WTC11 (cell line): ENCODE results near the gene SLC37A1.

Experiments
- AR ChIP-seq: fragments of 250-450 bp; sonication (Bioruptor Pico); IDR thresholded peaks from 2 replicates; pipeline ENCODE4 v1.9.0; 2021; ENCODE audit warnings: mild to moderate bottlenecking
- ATF6 ChIP-seq: sonication (generic); formaldehyde crosslinking; IDR thresholded peaks from 2 replicates; pipeline ENCODE4 v1.8.1; 2023; ENCODE audit warnings: mild to moderate bottlenecking, missing genetic modification reagents
- CREB1 ChIP-seq: sonication (generic); formaldehyde crosslinking; IDR thresholded peaks from 2 replicates; pipeline ENCODE4 v1.8.0; 2023; ENCODE audit warnings: mild to moderate bottlenecking, missing genetic modification reagents
- CTCF ChIP-seq: fragments of 200-600 bp; IDR thresholded peaks from 2 replicates; pipeline ENCODE4 v1.8.0; 2022; ENCODE audit warnings: antibody characterized with exemption
- ELF4 ChIP-seq: sonication (generic); formaldehyde crosslinking; IDR thresholded peaks from 2 replicates; pipeline ENCODE4 v1.8.1; 2022; ENCODE audit warnings: low read depth, mild to moderate bottlenecking, moderate library complexity, missing genetic modification reagents

DNA sequence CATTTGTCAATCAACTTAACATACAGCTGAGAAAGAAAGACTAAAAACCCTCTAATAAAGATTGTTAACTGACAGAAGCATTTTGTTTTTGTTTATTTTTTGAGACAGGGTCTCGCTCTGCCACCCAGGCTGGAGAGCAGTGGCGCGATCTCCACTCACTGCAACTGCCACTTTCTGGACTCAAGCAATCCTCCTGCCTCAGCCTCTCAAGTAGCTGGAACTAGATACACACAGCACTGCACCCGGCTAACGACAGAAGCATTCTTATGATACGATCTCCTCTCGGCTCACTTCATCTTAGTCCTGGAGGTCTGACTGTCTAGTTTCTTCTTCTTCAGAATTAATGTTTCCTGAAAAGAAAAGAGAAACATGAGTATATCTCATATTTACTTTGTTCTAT is 41.1 kb upstream of the SLC37A1 start:
- no peak for TF ChIP-seq ELF4 (CRISPR knock-in tag)
- no peak for TF ChIP-seq CTCF
- no peak for TF ChIP-seq CREB1 (CRISPR knock-in tag)
- TF ChIP-seq AR (CRISPR knock-in tag) = no peak
- TF ChIP-seq ATF6 (CRISPR knock-in tag) = no peak
